Measurements from ENCODE around the gene CPXM2.

CPXM2 gene

GRCh38 chr10:123930340-123931001 lies 38.9 kb upstream of the CPXM2 start:
- DNase-seq (ENCODE audit: low read depth in 2 of 2) = peak in 1 of 2 donors; percentile 32
- TF ChIP-seq, protein P1, sequence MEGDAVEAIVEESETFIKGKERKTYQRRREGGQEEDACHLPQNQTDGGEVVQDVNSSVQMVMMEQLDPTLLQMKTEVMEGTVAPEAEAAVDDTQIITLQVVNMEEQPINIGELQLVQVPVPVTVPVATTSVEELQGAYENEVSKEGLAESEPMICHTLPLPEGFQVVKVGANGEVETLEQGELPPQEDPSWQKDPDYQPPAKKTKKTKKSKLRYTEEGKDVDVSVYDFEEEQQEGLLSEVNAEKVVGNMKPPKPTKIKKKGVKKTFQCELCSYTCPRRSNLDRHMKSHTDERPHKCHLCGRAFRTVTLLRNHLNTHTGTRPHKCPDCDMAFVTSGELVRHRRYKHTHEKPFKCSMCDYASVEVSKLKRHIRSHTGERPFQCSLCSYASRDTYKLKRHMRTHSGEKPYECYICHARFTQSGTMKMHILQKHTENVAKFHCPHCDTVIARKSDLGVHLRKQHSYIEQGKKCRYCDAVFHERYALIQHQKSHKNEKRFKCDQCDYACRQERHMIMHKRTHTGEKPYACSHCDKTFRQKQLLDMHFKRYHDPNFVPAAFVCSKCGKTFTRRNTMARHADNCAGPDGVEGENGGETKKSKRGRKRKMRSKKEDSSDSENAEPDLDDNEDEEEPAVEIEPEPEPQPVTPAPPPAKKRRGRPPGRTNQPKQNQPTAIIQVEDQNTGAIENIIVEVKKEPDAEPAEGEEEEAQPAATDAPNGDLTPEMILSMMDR (IDR thresholded peaks at IDR 0.05; ENCODE audit: low read depth, low read length) = no peak
- no peak overlapping the region for H3K4me3 ChIP-seq (replicated peaks in 1 of 2; ENCODE audit: low read depth in 2 of 2, low read length in 2 of 2)

DNA sequence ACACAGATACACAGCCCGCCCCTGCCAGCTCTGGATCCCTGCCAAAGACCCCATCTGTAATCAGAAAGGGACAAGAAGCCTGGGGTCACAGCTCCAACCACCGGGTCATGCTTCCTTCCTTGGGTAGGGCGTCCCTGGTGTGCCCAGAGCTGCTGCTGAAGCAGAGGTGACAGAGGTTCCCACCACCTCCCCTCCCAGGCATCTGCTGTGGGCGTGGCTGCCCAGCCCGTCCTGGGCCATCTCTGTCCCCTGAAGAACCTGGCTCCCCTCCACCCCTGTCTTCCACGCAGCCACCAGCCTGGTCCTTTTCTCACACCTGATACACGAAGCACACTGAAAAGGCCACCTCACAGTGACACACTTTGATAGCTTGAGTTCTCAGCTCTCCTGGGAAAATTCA lies 38.2 kb upstream of the CPXM2 start:
- no peak overlapping the region for H3K4me3 ChIP-seq (replicated peaks in 1 of 2; ENCODE audit: low read depth in 2 of 2, low read length in 2 of 2)
- DNase-seq (ENCODE audit: low read depth in 2 of 2) = no peak
- TF ChIP-seq, protein P1 (IDR thresholded peaks at IDR 0.05; ENCODE audit: low read depth, low read length) = no peak

GRCh38 chr10:123928427-123928826 lies 36.8 kb upstream of the CPXM2 start:
- no peak for DNase-seq (ENCODE audit: low read depth in 2 of 2)
- TF ChIP-seq, protein P1 (IDR thresholded peaks at IDR 0.05; ENCODE audit: low read depth, low read length) = no peak
- H3K4me3 ChIP-seq (replicated peaks in 1 of 2; ENCODE audit: low read depth in 2 of 2, low read length in 2 of 2) = no peak overlapping the region

- DNase-seq (ENCODE audit: low read depth in 2 of 2) = no peak
- TF ChIP-seq, protein P1 (IDR thresholded peaks at IDR 0.05; ENCODE audit: low read depth, low read length) = no peak
- no peak overlapping the region for H3K4me3 ChIP-seq (replicated peaks in 1 of 2; ENCODE audit: low read depth in 2 of 2, low read length in 2 of 2)
These were observed 35.0 kb upstream of the CPXM2 start for GRCh38 chr10:123926401-123927264.

GRCh38 chr10:123922126-123922525 lies 30.5 kb upstream of the CPXM2 start:
- H3K4me3 ChIP-seq (replicated peaks in 1 of 2; ENCODE audit: low read depth in 2 of 2, low read length in 2 of 2) = no peak overlapping the region
- TF ChIP-seq, protein P1 (IDR thresholded peaks at IDR 0.05; ENCODE audit: low read depth, low read length) = no peak
- DNase-seq (ENCODE audit: low read depth in 2 of 2) = no peak

DNA sequence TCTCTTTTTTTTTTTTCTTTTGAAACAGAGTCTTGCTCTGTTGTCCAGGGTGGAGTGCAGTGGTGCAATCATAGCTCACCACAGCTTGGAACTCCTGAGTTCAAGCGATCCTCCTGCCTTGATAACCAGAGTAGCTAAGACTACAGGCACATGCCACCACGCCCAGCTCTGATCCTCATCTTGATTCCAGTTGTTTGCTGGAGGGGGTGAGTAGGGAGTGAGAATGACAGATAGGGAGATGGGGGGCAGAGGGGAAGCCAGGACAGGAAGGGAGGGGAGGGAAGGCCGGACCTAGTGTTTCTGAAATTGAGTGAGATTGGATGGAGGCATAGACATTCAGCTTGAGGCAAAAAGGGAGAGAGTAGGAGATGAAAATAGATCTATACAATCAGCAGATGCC lies 25.2 kb upstream of the CPXM2 start:
- DNase-seq (ENCODE audit: low read depth in 2 of 2) = no peak
- H3K4me3 ChIP-seq (replicated peaks in 1 of 2; ENCODE audit: low read depth in 2 of 2, low read length in 2 of 2) = no peak overlapping the region
- TF ChIP-seq, protein P1 (IDR thresholded peaks at IDR 0.05; ENCODE audit: low read depth, low read length) = no peak

Data from cardiac fibroblast (primary cell).